ENCODE data around the gene FMOD.
A peak's percentile ranks its signal among the peaks of the same experiment; 100 is the strongest.
"Not testable (repeated sequence)": the region's sequence is repeated elsewhere in the genome, so short reads cannot be mapped to it uniquely, and the experiment has no call there.

Gene FMOD

DNA sequence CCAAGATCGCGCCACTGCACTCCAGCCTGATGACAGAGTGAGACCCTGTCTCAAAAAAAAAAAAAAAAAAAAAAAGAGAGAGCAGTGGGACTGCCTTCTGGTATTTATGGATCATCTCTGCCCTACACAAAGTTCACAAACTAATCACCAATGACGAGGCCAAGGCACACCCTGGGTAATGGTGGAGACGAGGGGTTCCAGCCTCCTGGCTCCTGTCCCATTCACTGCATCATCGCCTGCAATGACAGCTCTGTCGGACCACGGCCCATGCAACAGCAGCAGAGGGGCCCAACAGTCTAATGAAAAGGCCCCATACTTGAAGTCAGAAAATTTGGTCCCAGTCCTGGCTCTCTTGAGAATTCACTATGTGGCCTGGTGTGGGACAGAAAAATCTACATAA is 48.5 kb downstream of the FMOD start:
- H3K4me3 ChIP-seq (replicated peaks; ENCODE audit: low read depth, low read length) = no peak overlapping the region
- no peak for DNase-seq (ENCODE audit: extremely low read depth, insufficient read length)
- peaks cover 14% of the 10 kb centered on the region for H3K36me3 ChIP-seq (ENCODE audit: control insufficient read depth, insufficient read depth, low read length)
- H3K27me3 ChIP-seq (replicated peaks; ENCODE audit: control insufficient read depth, insufficient read depth, low read length) = no peaks in the 10 kb centered on the region
- TF ChIP-seq, protein P1, sequence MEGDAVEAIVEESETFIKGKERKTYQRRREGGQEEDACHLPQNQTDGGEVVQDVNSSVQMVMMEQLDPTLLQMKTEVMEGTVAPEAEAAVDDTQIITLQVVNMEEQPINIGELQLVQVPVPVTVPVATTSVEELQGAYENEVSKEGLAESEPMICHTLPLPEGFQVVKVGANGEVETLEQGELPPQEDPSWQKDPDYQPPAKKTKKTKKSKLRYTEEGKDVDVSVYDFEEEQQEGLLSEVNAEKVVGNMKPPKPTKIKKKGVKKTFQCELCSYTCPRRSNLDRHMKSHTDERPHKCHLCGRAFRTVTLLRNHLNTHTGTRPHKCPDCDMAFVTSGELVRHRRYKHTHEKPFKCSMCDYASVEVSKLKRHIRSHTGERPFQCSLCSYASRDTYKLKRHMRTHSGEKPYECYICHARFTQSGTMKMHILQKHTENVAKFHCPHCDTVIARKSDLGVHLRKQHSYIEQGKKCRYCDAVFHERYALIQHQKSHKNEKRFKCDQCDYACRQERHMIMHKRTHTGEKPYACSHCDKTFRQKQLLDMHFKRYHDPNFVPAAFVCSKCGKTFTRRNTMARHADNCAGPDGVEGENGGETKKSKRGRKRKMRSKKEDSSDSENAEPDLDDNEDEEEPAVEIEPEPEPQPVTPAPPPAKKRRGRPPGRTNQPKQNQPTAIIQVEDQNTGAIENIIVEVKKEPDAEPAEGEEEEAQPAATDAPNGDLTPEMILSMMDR (IDR thresholded peaks at IDR 0.05; ENCODE audit: insufficient read depth, low read length, poor library complexity, severe bottlenecking) = no peak

DNA sequence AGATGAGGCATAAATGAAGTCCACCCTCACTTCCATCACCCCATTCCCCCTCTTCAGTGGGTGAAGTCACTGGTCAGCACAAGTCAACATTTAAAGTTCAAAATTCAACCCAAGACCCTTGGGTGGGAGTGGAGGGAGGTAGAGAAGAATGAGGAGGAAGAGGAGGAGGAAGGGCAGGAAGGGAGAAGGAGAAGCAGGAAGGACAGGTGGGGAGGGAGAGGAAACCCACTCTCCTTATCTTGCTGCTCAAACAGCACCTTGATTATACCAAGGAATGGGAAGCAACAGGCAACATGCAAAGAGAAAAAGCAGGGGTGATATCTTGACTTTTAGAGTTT is 49.6 kb downstream of the FMOD start:
- Histone ChIP-seq H3K36me3 (ENCODE audit: control insufficient read depth, insufficient read depth, low read length) (peaks cover 4% of the 10 kb centered on the region), H3K27me3 (replicated peaks; ENCODE audit: control insufficient read depth, insufficient read depth, low read length) (no peaks in the 10 kb centered on the region), H3K4me3 (replicated peaks; ENCODE audit: low read depth, low read length) (no peak overlapping the region)
- no peak for DNase-seq (ENCODE audit: extremely low read depth, insufficient read length)
- TF ChIP-seq, protein P1 (IDR thresholded peaks at IDR 0.05; ENCODE audit: insufficient read depth, low read length, poor library complexity, severe bottlenecking) = no peak

DNA sequence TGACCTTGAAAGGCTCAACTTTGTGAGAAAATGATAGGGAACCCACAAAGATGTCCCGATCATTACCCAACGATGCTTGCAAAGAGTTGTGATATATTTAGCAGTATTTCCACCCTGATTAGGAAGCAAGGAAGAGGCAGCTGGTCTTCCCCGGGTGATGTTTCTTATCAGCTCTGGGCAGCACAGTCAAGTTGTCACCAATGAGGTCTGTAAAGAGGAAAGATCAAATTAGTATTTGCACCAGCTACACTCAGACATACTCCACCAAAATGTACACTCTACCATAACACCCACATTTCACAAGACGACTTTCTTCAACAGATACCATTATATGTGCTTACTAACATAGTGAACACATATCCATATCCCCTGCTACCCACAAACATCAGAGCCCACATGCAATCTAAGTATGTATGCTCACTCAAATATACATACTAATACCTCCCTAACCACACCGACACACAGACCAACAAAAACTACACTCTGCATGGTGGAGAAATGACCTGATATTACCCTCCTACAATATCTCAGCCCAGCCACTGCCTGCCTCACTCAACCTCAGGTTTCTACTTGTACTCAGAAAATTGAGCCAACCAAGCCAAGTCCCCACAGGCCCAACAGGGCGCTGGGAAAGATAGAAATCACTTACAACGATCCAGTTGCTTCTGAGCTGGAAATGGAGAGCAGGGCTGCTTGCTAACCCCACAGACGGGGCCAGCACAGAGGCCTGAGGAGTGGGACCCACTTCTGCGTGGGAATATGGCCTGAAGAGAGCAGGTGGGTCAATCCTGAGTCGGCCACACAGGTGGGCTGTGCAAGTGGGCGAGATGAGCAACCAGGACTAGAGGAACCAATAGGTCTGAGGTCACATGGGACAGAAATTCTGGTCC is 50.2 kb downstream of the FMOD start:
- TF ChIP-seq, protein P1 (IDR thresholded peaks at IDR 0.05; ENCODE audit: insufficient read depth, low read length, poor library complexity, severe bottlenecking) = no peak
- no peaks in the 10 kb centered on the region for H3K27me3 ChIP-seq (replicated peaks; ENCODE audit: control insufficient read depth, insufficient read depth, low read length)
- peak overlapping the region; percentile 25 for H3K4me3 ChIP-seq (replicated peaks; ENCODE audit: low read depth, low read length)
- DNase-seq (ENCODE audit: extremely low read depth, insufficient read length) = no peak
- H3K36me3 ChIP-seq (ENCODE audit: control insufficient read depth, insufficient read depth, low read length) = no peaks in the 10 kb centered on the region; the same call in 1 of the 2 replicates

DNA sequence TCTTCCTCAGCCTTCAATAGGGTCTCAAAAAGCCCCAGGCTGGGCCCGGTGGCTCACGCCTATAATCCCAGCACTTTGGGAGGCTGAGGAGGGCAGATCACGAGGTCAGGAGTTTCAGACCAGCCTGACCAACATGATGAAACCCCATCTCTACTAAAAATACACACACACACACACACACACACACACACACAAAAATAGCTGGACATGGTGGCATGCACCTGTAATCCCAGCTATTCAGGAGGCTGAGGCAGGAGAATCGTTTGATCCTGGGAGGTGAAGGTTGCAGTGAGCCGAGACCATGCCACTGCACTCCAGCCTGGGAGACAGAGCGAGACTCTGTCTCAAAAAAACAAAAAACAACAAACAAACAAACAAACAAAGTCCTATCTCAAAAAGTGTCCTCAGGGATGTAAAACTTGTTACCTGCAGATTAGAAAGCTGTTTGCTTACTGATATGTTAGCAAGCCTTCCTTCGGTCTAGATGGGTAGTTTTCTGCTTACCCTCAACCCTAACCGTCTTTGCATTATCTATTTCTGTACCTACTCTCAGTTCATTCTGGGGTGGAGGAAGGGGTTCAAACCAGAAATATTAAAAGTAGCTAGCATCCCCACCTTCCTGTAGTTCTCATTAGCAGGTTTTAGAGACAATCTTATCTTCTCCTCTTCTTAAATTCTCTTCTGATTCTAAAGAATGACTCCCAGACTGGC is 51.0 kb downstream of the FMOD start:
- H3K36me3 ChIP-seq (ENCODE audit: control insufficient read depth, insufficient read depth, low read length); DNase-seq (ENCODE audit: extremely low read depth, insufficient read length); H3K27me3 ChIP-seq (replicated peaks; ENCODE audit: control insufficient read depth, insufficient read depth, low read length): not testable (repeated sequence)
- H3K4me3 ChIP-seq (replicated peaks; ENCODE audit: low read depth, low read length) = peak overlapping the region; percentile 25

- no peak overlapping the region for H3K4me3 ChIP-seq (replicated peaks; ENCODE audit: low read depth, low read length)
- TF ChIP-seq, protein P1 (IDR thresholded peaks at IDR 0.05; ENCODE audit: insufficient read depth, low read length, poor library complexity, severe bottlenecking) = no peak
- H3K36me3 ChIP-seq (ENCODE audit: control insufficient read depth, insufficient read depth, low read length) = no peaks in the 10 kb centered on the region
- no peaks in the 10 kb centered on the region for H3K27me3 ChIP-seq (replicated peaks; ENCODE audit: control insufficient read depth, insufficient read depth, low read length)
- no peak for DNase-seq (ENCODE audit: extremely low read depth, insufficient read length)
Measured at GRCh38 chr1:203299169-203299568, 51.8 kb downstream of the FMOD start.

- no peak for DNase-seq (ENCODE audit: extremely low read depth, insufficient read length)
- Histone ChIP-seq H3K4me3 (replicated peaks; ENCODE audit: low read depth, low read length) (no peak overlapping the region), H3K36me3 (ENCODE audit: control insufficient read depth, insufficient read depth, low read length) (no peaks in the 10 kb centered on the region), H3K27me3 (replicated peaks; ENCODE audit: control insufficient read depth, insufficient read depth, low read length) (no peaks in the 10 kb centered on the region)
- TF ChIP-seq, protein P1 (IDR thresholded peaks at IDR 0.05; ENCODE audit: insufficient read depth, low read length, poor library complexity, severe bottlenecking) = no peak
Measured at GRCh38 chr1:203296460-203297073, 54.4 kb downstream of the FMOD start.

Measured in GM06990 (cell line).